ENCODE data around the gene SPEN.

DNA sequence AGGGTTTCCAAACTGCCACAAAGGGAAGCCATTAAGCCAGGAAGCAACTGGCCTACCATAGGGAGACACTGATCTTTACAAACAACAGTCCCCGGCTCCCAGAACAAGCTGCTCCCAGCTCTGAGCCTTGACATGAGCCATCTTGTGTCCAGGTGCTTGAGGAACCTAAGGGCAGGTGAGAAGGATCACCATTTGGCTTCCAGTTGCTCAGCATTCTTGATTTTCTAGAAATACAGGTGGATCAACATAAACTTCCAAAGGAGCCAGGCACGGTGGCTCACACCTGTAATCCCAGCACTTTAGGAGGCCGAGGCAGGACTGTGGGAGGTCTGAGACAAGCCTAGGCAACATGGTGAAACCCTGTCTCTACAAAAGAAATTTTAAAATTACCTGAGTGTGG is 106.8 kb downstream of the SPEN start:
- no peak for TF ChIP-seq POLR2A (IDR thresholded peaks at IDR 0.05; ENCODE audit: low read depth)
- TF ChIP-seq, protein P1, sequence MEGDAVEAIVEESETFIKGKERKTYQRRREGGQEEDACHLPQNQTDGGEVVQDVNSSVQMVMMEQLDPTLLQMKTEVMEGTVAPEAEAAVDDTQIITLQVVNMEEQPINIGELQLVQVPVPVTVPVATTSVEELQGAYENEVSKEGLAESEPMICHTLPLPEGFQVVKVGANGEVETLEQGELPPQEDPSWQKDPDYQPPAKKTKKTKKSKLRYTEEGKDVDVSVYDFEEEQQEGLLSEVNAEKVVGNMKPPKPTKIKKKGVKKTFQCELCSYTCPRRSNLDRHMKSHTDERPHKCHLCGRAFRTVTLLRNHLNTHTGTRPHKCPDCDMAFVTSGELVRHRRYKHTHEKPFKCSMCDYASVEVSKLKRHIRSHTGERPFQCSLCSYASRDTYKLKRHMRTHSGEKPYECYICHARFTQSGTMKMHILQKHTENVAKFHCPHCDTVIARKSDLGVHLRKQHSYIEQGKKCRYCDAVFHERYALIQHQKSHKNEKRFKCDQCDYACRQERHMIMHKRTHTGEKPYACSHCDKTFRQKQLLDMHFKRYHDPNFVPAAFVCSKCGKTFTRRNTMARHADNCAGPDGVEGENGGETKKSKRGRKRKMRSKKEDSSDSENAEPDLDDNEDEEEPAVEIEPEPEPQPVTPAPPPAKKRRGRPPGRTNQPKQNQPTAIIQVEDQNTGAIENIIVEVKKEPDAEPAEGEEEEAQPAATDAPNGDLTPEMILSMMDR (IDR thresholded peaks at IDR 0.05): no peak

All from esophagus muscularis mucosa (tissue), 3 donors.